Measurements from ENCODE around the gene DHX34.
"Not testable (repeated sequence)": the region's sequence is repeated elsewhere in the genome, so short reads cannot be mapped to it uniquely, and the experiment has no call there.

DHX34 gene, protein sequence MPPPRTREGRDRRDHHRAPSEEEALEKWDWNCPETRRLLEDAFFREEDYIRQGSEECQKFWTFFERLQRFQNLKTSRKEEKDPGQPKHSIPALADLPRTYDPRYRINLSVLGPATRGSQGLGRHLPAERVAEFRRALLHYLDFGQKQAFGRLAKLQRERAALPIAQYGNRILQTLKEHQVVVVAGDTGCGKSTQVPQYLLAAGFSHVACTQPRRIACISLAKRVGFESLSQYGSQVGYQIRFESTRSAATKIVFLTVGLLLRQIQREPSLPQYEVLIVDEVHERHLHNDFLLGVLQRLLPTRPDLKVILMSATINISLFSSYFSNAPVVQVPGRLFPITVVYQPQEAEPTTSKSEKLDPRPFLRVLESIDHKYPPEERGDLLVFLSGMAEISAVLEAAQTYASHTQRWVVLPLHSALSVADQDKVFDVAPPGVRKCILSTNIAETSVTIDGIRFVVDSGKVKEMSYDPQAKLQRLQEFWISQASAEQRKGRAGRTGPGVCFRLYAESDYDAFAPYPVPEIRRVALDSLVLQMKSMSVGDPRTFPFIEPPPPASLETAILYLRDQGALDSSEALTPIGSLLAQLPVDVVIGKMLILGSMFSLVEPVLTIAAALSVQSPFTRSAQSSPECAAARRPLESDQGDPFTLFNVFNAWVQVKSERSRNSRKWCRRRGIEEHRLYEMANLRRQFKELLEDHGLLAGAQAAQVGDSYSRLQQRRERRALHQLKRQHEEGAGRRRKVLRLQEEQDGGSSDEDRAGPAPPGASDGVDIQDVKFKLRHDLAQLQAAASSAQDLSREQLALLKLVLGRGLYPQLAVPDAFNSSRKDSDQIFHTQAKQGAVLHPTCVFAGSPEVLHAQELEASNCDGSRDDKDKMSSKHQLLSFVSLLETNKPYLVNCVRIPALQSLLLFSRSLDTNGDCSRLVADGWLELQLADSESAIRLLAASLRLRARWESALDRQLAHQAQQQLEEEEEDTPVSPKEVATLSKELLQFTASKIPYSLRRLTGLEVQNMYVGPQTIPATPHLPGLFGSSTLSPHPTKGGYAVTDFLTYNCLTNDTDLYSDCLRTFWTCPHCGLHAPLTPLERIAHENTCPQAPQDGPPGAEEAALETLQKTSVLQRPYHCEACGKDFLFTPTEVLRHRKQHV

DNA sequence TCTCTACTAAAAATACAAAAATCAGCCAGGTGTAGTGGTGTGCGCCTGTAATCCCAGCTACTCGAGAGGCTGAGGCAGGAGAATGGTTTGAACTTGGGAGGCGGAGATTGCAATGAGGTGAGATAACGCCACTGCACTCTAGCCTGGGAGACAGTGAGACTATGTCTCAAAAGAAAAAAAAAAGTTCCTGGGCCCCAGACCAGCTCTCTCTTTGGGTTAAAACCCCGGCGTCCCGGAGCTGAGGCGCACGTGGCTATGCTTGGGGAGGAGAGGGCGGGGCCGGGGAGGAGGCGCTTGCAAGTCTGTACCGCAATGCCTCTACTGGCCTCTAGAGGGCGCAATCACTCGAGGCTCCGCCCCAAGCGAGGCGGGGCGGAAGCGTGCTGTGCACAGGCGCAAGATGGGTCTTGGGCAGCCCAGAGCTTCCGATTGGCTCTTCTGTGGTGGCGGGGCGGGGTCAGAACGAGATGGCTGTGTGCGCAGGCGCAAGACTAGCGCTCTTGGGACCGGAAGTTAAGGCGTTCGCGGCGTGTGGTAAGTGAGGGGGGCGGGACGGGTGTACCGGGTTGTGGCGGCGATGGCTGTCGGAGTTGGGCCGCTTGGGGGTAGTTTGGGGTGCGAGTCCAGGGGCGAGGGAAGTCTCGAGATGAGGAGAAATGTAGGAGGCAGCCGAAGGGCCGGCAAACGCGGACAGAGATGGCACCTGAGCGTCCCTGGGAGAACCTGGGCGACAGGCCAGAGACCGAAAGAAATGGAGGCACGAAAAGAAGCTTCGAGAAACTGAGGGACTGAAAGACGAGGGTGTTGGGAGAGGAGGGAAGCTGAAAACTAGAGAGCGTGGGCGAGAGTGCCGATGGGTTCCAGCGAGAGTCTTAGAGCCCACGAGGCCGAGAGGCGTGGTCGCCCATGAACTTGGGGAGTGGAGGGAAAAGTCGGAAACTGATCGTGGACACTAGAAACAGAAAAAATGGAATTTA, at the start of gene DHX34:
Gene DHX34 (plus strand): TSS at position 497 of the 977 bp plus-strand sequence. CDS start 3,716 bp downstream, outside the sequence.
- peak; percentile 99 for DNase-seq

DNA sequence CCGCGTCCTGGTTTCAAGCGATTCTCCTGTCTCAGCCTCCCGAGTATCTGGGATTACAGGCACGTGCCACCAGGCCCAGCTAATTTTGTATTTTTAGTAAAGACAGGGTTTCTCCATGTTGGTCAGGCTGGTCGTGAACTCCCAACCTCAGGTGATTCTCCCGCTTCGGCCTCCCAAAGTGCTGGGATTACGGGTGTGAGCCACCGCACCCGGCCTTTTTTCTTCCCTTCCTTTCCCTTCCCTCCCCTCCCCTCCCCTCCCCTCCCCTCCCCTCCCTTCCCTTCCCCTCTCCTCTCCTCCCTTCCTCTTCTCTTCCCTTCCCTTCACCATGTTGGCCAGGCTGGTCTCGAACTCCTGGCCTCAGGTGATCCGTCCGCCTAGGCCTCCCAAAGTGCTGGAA, 48.2 kb upstream of the DHX34 start:
- DNase-seq: not testable (repeated sequence)

- DNase-seq: no peak
Measured at GRCh38 chr19:47302249-47302648, 46.9 kb upstream of the DHX34 start.

DNA sequence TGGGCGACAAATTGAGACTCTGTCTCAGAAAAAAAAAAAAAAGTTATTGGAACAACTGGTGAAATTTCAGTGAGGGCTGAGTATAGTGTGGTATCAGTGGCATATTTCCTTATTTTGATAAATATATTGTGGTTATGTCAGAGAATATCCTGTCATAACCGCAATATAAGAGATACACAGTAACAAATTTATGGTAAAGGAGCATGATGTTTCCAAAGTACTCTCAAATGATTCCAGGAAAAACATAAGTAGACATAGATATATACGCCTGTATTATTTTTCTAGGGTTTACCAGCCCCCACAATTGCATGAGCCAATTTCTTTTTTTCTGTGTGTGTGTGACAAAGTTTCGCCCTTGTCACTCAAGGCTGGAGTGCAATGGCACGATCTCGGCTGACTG, 45.1 kb upstream of the DHX34 start:
- no peak for DNase-seq

GRCh38 chr19:47305309-47305751, 43.8 kb upstream of the DHX34 start:
- peak; percentile 55 for DNase-seq

GRCh38 chr19:47306303-47306702, 42.8 kb upstream of the DHX34 start:
- DNase-seq: no peak

GRCh38 chr19:47309038-47309437, 40.1 kb upstream of the DHX34 start:
- DNase-seq: no peak

- DNase-seq: no peak
Measured at GRCh38 chr19:47309608-47310007, 39.5 kb upstream of the DHX34 start, which contains the start of gene C5AR1. Gene C5AR1 (plus strand): TSS chr19:47309861. CDS start chr19:47309896, 35 bp downstream.

DNA sequence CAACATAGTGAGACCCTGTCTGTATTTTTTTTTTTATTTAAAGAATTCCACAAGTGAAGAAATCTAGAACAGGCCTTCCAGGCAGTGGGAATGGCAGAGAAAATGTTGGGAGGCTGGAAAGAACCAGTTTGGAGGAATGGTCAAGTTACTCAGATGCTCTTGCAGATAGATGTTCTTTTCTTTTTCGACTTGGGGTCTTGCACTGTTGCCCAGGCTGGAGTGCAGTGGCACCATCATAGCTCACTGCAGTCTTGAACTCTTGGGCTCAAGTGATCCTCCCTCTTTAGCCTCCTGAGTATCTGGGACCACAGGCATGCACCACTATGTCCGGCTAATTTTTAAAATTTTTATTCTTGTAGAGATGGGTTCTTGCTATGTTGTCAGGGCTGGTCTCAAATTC, 38.8 kb upstream of the DHX34 start:
- no peak for DNase-seq

- no peak for DNase-seq
Measured at GRCh38 chr19:47310819-47311218, 38.3 kb upstream of the DHX34 start.

- no peak for DNase-seq
Measured at GRCh38 chr19:47312366-47313006, 36.6 kb upstream of the DHX34 start.

GRCh38 chr19:47313754-47314295, 35.3 kb upstream of the DHX34 start:
- no peak for DNase-seq

GRCh38 chr19:47315125-47315821, 33.8 kb upstream of the DHX34 start:
- DNase-seq: no peak

DNA sequence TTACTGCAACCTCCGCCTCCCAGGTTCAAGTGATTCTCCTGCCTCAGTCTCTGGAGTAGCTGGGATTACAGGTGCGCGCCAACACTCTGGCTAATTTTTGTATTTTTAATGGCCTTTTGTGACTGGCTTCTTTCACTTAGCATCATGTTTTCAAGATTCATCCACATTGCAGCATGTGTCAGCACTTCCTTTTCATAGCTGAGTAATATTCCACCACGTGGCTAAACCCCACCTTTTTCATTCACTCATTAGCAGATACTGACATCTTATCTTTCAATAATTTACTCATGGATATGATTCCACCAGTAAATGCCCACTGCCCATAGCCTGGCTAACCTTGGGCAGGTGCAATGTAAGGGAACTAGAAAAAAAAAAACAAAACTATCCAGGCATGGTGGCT, 32.6 kb upstream of the DHX34 start:
- no peak for DNase-seq

DNA sequence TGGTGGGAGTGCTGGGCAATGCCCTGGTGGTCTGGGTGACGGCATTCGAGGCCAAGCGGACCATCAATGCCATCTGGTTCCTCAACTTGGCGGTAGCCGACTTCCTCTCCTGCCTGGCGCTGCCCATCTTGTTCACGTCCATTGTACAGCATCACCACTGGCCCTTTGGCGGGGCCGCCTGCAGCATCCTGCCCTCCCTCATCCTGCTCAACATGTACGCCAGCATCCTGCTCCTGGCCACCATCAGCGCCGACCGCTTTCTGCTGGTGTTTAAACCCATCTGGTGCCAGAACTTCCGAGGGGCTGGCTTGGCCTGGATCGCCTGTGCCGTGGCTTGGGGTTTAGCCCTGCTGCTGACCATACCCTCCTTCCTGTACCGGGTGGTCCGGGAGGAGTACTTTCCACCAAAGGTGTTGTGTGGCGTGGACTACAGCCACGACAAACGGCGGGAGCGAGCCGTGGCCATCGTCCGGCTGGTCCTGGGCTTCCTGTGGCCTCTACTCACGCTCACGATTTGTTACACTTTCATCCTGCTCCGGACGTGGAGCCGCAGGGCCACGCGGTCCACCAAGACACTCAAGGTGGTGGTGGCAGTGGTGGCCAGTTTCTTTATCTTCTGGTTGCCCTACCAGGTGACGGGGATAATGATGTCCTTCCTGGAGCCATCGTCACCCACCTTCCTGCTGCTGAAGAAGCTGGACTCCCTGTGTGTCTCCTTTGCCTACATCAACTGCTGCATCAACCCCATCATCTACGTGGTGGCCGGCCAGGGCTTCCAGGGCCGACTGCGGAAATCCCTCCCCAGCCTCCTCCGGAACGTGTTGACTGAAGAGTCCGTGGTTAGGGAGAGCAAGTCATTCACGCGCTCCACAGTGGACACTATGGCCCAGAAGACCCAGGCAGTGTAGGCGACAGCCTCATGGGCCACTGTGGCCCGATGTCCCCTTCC, 28.9 kb upstream of the DHX34 start:
- DNase-seq: no peak

DNA sequence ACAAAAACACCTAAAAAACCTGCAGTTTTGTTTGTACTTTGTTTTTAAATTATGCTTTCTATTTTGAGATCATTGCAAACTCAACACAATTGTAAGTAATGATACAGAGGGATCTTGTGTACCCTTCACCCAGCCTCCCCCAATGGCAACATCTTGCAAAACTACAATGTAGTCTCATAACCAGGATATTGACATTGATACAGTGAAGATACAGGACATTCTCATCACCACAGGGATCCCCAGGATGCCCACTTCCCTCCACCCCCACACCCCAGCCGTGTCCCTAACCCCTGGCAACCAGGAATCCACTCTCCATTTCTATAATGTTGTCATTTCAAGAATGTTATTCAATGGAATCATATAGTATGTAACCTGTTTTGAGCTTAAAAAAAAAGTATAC, 27.5 kb upstream of the DHX34 start:
- no peak for DNase-seq

- DNase-seq: no peak
Measured at GRCh38 chr19:47322058-47322457, 27.1 kb upstream of the DHX34 start.

- no peak for DNase-seq
Measured at GRCh38 chr19:47323409-47323808, 25.7 kb upstream of the DHX34 start.

DNA sequence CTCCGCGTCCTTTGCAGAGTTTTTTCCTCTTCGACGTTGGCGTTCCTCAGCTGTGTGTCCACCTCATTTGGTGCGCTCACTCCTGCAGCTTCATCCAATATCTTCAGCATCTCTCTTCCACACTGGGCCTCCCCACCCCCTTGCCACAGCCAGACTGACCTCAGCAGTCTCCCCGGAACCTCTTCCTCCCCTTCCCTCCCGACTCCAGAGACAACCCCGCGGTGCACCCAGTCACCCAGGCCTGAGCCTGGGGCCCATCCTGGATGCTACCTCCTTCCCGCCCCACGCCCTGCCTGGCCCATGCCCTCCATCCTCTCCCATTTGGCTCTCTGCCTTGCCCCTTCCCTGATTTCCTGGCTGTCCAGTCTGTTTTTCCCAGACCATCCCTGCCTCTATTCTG, 25.2 kb upstream of the DHX34 start:
- no peak for DNase-seq
